ENCODE measurements around the gene DIO3.

DNA sequence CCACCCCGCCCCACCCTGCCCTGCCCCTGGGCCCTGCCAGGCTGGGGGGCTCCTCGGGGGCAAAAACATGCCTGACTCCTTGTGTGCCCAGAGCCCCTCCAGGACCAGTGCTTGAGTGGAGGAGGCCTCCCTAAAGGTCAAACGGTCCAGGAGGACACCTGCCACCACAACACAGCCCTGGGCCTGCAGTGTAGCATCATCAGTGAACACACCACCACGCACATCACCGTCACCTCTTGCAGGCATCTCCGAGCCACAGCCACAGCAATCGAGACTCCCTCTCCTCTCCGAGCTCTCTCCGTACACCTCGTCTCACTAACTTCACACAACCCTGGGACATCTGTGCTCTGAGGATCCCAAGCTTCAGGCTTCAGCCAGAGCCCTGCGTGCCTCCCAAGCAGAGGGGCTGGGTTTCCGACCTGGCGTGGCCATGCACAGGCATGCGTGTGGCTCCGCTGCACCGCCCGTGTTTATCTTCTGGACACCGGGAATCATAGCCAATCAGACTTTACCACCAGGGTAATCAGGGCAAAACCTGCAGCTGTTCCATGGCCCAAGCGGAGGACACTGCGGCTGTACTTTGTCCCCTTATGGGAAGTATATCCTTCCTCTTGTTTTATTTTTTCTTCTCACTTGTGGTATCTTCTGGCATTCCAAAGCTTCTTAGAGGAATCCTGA lies 6.2 kb upstream of the DIO3 start:
- TF ChIP-seq, protein P1, sequence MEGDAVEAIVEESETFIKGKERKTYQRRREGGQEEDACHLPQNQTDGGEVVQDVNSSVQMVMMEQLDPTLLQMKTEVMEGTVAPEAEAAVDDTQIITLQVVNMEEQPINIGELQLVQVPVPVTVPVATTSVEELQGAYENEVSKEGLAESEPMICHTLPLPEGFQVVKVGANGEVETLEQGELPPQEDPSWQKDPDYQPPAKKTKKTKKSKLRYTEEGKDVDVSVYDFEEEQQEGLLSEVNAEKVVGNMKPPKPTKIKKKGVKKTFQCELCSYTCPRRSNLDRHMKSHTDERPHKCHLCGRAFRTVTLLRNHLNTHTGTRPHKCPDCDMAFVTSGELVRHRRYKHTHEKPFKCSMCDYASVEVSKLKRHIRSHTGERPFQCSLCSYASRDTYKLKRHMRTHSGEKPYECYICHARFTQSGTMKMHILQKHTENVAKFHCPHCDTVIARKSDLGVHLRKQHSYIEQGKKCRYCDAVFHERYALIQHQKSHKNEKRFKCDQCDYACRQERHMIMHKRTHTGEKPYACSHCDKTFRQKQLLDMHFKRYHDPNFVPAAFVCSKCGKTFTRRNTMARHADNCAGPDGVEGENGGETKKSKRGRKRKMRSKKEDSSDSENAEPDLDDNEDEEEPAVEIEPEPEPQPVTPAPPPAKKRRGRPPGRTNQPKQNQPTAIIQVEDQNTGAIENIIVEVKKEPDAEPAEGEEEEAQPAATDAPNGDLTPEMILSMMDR (IDR thresholded peaks at IDR 0.05; ENCODE audit: poor library complexity, severe bottlenecking), result no peak
- TF ChIP-seq TAF1 (IDR thresholded peaks at IDR 0.05; ENCODE audit: low read depth) (no peak), EP300 (conservative IDR thresholded peaks at IDR 0.05; ENCODE audit: poor library complexity, severe bottlenecking) (no peak), EZH2 (IDR thresholded peaks at IDR 0.05; ENCODE audit: borderline replicate concordance, insufficient read depth, low read length, poor library complexity, severe bottlenecking) (no peak), POLR2AphosphoS5 (IDR thresholded peaks at IDR 0.05) (no peak), SMC3 (conservative IDR thresholded peaks at IDR 0.05; ENCODE audit: poor library complexity) (no peak), MXI1 (conservative IDR thresholded peaks at IDR 0.05; ENCODE audit: poor library complexity, severe bottlenecking) (no peak)
- TF ChIP-seq, protein P2, sequence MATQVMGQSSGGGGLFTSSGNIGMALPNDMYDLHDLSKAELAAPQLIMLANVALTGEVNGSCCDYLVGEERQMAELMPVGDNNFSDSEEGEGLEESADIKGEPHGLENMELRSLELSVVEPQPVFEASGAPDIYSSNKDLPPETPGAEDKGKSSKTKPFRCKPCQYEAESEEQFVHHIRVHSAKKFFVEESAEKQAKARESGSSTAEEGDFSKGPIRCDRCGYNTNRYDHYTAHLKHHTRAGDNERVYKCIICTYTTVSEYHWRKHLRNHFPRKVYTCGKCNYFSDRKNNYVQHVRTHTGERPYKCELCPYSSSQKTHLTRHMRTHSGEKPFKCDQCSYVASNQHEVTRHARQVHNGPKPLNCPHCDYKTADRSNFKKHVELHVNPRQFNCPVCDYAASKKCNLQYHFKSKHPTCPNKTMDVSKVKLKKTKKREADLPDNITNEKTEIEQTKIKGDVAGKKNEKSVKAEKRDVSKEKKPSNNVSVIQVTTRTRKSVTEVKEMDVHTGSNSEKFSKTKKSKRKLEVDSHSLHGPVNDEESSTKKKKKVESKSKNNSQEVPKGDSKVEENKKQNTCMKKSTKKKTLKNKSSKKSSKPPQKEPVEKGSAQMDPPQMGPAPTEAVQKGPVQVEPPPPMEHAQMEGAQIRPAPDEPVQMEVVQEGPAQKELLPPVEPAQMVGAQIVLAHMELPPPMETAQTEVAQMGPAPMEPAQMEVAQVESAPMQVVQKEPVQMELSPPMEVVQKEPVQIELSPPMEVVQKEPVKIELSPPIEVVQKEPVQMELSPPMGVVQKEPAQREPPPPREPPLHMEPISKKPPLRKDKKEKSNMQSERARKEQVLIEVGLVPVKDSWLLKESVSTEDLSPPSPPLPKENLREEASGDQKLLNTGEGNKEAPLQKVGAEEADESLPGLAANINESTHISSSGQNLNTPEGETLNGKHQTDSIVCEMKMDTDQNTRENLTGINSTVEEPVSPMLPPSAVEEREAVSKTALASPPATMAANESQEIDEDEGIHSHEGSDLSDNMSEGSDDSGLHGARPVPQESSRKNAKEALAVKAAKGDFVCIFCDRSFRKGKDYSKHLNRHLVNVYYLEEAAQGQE (IDR thresholded peaks at IDR 0.05; ENCODE audit: borderline replicate concordance), result no peak

Measured in neural cell (in vitro differentiated cells).